EH (cell line): ENCODE results near the gene POLR3C.
"Not testable (repeated sequence)": the region's sequence is repeated elsewhere in the genome, so short reads cannot be mapped to it uniquely, and the experiment has no call there.

Experiments used
- DNase-seq: peaks from one replicate; pipeline ENCODE4 v3.0.0-alpha.2; 2015; ENCODE audit warnings: low read depth

POLR3C gene

DNA sequence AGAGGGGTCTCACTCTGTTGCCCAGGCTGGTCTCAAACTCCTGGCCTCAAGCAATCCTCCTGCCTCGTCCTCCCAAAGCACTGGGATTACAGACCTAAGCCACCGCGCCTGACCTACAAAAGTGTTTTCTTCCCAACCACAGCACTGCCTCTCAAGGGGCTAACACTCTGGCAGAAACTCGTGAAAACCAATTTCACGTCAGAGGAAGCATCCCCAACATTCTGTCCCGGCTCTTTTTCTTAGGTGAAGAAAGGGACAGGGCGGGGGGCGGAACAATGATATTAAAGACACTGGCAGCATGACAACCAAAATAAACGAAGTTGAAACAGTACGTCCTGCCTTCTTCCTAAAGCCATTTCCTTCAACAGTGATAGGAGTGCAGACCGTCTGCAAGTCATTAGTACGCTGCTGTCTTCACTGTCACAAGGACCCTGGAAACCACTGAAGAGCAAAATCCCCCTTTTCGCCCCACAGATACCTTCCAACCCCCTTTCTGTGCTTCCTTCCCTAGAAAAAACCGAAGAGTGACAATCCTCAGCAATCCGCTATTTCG lies 1.1 kb upstream of the POLR3C start:
- not testable (repeated sequence) for DNase-seq

DNA sequence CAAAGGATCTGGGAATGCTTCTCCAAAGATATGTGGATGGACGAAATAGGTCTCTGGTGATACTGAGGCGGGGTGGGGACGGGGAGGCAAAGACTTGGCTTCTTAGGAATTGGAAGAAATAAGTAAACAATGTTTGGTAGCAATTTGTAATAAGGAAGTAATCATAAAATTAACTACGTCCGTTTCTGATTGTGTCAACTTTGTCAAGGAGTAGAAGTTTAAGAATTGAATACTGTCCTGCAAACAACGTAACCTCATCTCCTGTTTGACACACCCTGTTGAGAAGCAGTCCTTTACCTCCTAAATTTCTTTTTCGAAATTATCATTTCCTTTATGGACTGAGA lies 471 bp downstream of the POLR3C start:
- no peak for DNase-seq

DNA sequence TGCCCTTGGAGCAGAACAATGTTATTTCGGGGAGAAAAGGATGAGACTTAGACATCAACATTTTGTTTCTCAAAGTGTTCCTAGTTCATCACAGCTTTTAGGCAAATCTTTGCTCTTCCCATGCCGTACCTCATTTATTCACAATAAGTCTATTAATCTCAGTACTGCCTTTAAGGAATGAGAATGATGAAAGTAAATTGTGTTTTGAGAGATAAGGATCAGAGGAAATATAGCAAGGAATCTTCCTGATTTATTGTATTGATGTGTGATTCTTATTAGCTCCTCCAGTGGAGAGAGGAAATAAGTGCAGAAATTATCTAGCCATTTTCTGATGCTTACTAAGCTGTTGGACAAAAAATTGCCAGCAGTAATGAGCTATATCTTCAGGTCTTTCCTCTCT lies 2.0 kb downstream of the POLR3C start:
- no peak for DNase-seq

DNA sequence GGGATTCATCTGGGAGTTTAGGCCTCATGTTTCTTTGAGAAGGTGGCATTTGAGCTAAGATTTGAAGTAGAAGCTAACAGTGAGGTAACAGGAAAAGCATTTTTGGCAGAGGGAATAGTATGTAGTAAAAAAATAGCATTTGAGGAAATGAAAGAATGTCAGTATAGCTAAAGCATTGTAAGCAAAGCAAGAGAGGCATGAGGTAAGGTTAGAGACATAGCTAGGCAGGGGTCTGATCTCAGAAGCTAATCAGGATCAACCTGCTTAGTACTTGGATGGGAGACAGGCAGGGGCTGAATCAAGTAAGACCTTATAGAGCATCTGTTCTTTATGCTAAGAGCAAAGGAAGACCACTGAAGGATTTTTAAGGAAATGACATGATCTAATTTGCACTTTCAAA lies 4.0 kb downstream of the POLR3C start:
- peak; percentile 27 for DNase-seq

DNA sequence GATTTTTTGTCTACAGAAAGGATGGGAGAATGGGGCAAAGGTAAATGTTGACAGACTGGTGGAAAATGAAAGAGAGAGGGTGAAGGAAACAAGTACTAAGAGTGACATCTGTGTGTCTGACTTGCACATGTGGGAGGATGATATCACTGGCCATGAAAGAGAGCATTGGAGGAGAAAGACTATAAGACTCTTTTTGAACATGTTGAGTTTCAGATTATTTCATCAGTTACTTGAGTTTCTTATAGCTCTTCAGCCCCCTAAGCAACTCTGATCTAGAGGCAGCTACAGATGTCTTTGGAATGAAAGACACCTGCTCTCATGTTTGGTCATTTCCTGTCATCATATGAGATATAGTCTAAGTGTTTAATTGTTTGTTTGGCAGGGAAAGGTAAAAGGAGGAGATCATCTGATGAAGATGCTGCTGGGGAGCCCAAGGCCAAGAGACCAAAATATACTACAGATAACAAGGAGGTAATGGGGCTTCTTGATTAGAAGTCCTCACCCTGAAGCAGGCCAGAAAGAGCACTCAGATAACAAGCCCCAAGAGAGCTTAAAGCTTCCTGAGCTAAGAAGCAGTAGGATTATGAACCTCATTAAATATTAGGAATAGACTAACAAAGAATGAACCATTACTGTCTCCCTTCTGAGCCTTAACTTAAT lies 4.5 kb downstream of the POLR3C start:
- DNase-seq: no peak

DNA sequence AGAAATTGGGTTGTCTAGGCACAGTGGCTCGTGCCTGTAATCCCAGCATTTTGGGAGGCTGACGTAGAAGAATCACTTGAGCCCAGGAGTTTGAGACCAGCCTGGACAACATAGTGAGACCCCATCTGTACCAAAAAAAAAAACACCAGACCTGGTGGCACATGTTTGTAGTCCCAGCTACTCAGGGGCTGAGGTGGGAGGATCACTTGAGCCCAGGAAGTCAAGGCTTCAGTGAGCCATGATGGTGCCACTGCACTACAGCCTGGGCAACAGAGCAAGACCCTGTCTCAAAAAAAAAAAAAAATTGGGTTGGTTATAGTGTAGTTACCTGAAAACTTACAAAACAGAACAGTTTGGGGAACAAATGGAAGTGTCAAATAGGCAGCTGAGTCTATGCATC lies 6.8 kb downstream of the POLR3C start:
- not testable (repeated sequence) for DNase-seq

DNA sequence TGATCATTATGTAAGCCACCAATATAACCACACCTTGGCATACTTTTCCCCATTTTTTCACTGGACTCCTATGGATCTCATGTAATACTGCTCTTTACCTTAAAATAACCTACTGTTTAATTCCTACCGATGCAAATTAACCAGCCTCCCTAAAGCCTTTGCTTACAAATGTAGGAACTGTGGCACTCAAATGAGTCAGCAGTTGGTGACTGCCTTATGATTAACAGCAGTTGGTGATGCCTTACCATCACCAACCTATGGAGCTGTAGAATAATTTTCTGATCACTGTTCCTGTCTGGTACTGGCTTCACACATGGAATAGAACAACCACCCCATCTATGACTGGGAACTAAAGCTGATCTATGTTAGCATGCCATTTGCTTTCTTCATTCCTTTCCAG lies 13.7 kb downstream of the POLR3C start:
- no peak for DNase-seq

DNA sequence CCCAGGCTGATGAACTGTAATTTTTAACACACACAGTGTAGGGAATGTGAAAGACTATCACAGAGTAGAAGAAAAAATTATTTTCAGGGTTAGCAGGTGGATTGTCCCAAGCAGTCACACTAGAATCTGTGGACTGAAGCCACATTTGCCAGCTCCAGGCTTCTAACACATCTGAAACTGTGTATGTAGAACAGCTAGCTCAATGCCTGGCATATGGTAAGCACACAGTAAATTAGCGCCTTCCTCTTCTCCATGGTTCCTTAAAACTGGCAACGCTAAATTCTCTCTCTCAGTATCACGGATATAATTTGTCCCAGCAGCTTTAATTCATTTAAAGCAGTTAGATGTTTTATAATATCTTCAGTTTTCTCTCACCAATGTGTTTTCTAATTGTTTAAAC lies 19.0 kb downstream of the POLR3C start:
- DNase-seq: no peak

DNA sequence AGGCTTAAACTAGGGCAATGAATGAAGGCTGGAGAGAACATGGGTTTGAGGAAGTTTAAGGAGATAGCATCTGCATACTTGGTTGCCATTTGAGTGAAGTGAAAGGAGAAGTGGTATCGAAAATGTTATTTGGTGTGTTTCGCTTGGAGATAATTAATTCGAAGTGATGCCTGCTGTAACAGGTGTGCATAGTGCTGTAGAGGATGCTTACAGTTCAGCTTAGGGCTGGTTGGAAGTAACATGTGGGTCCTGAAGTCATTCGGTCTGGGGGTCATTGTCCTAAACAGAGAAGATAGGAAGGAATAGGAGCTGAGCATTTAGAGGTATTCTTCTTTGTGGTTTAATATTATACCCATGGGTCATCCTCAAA lies 21.1 kb downstream of the POLR3C start:
- no peak for DNase-seq

DNA sequence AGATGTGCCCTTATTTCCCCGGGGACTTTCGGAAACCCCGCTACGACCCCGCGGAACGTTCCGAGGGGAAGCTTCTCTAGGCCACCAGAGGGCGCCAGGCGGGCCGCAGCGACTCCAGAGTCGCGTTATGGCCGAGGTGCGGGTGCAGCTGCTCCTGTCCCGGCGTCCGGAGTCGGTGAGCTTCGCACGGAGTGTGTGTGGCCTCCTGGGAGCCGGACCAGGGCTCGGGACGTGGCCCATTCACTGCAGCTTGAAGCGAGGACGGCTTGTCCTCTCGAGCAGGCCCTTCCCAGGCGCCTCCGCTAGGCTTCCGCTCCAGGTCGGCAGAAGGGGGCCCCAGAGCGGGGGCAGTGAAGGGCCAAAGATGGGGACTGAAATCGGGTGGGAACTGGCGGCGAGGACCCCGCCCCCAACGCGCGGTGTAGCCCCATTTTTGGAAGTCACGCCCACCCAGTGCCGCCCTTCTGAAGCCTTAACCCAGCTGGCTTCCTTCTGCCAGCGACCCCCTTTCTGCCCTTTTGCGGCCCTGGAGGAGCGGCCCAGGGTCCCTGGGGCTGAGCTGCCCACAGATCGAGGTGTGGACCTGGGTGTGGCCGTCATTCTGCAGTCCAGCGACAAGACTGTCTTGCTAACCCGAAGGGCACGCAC lies 21.6 kb downstream of the POLR3C start, which contains the start of gene NUDT17:
NUDT17 (plus strand) TSS at position 117 of the 648 bp plus-strand sequence; CDS start at position 128, 11 bp downstream.
- peak; percentile 80 for DNase-seq

DNA sequence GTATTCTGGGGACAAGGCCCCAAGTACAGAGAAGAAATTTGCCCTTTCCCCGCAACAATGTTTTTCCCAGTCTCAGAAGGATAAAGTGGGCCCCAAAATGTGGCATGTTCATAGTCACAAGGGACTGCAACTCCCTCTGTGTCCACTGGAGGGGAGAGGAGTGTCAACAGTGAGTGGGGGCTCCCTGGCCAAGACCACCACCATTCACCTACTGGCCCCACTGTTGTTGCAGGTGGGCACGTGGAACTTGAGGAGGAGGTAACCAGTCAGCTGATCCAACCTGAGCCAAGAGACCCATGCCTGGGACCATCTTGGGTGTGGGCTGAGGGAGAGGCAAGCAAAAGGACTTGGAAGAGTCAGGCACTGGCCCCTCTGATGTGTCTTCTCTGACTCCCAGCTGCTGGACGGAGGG lies 22.2 kb downstream of the POLR3C start:
- peak; percentile 44 for DNase-seq

DNA sequence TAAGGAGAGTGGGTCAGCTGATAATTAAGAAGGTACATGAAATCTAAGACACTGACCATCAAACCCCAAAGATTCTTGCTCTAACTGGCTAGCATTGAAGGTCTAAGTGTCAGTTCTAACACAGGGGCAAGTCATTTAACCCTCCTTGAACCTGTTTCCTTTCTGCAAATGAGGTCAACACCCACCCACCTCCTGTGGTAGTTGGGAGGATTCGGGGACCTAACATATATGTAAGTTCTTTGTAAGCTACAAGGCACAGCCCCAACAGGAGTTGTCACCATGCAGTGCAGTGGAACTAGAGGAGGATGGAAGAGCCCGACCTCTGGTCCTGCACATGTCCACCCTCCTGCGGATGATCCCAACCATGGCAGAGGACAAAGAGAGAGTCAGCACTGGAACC lies 23.8 kb downstream of the POLR3C start:
- DNase-seq: no peak

DNA sequence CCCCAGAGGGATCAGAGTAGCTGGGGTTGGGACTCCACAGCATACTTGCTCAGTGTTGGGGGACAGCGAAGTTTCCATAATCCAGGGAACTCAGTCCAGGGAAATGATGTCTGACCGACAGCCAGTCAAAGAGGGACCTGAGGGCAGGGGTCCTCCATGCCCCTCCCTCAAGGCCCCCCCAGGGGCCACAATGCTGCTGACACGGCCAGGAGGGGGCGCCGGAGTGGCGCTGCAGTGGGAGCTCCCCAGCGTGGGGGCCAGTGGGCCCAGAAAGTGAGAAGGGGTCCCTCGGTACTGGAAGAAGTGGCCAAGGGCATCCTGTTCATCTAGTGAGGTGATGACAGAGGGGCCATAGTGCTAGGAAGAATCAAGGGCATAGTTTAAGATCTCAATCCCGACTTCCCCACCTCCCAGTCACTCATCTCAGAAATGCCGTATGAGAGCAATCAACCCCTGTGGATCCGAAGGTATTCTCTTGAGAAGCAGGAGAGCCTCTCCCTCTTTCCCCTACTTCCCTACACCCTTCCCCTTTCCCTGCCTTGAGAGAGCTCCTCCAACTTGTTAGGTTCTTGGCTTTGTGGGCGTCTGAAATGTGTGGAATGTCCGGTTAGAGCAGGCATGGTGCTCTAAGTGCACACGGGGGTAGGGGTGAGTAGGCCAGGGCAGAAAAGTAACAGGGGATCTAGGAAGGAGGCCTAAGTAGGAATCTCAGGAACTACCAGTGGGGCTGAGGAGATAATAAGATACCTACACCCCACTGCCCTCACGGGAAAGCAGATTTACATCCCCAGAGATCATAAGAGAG lies 25.6 kb downstream of the POLR3C start:
- peak; percentile 87 for DNase-seq

DNA sequence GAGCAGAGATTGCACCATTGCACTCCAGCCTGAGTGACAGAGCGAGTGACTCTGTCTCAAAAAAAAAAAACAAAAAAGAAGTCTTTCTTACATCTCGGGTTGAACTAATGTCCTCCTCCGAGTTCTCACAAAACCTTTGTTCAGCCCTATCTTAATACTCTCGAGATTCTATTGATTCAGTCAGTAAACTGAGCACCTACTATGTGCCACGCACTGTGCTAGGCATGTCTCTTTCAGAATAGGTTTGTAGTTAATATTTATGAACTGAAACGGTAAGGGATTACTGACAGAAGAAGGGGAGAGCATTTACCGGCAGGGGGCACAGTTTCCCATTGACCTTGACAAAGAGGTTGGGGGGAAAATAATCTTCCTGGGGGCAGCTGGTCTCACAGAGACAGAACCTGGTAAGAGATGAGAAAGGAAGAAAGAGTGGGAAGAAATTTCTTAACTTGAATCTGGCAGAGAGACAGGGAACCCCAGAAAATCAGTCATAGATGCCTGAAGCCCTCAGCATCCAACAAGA lies 31.5 kb downstream of the POLR3C start:
- no peak for DNase-seq

DNA sequence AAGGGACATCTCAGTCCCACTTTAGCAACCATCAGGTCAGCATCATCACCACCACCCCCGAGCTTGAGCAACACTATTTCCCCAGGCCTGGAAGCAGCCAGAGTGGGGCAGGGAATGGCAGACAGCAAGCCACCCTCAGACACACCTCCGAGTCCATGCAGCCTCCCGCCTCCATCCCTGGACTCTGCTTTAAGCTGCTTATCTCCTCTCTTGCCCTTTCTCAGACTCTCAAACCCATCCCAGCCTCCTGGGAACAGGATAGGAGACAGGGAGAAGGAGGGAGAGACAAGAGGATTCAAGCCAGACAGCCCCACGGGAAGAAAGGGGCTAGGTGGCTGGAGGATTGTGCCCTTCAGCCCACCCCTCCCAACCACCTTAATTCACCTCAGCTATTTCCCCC lies 33.2 kb downstream of the POLR3C start:
- no peak for DNase-seq

DNA sequence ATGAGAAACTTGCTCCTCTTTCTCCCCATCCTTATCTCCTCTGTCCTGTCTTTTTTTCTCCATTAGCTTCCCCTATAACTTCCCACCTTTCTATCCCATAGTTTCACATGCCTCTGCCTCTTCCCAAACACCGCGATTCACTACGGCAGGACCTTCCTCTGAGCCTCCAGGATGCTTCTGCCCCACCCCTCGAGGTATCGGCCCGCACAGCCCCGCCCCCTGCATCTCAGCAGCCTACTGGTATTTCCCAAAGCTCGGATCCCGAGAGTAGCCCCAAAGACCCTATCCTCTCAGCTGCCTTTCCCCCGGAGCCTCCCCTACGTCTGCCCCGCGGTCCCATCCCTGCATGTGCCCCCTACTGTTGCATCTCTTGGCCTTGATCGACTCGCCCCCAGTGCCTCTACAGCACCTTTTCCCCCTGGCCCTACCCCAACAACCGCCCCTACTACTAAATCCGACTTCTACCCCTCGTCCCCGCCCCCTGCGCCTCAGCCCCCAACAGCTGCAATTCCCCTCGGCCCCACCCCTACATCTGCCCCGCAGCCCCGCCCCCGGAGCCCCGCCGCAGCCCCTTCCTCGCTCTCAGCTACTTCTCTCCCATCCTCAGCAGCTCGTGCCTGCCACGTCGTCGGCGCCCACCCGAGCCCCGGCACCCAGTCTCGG lies 34.4 kb downstream of the POLR3C start:
- peak; percentile 55 for DNase-seq

DNA sequence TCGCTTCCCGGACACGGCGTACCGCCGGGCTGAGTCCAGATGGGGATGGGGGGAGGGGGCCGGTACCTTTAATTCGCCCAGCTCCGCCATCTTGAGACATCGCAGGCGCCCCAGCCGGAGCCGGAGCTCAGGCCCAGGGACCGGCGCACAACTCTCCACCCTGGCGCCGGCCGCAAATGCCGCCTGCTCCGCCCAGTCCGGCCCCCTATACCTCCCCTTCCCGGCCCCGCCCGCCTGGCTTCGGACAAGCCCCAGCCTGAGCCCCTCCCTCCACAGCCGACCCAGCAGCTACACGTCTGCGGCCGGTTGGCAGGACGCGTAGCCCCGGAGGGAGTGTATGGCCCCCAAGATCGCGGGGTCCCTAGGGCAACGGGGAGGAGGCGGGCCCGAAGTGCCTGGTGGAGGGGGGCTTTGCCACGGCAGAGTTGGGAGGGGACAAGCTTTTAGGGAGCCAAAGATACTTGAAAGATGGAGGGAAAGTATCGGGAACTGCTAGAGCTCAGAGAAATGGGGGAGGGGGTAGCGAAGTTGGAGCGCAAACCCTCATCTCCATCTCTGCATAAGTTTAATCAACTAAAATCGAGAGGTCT lies 35.0 kb downstream of the POLR3C start, which contains the start of gene PIAS3:
PIAS3 (minus strand) TSS at position 181 of the 590 bp plus-strand sequence; CDS start at position 90, 91 bp downstream.
- peak; percentile 95 for DNase-seq

DNA sequence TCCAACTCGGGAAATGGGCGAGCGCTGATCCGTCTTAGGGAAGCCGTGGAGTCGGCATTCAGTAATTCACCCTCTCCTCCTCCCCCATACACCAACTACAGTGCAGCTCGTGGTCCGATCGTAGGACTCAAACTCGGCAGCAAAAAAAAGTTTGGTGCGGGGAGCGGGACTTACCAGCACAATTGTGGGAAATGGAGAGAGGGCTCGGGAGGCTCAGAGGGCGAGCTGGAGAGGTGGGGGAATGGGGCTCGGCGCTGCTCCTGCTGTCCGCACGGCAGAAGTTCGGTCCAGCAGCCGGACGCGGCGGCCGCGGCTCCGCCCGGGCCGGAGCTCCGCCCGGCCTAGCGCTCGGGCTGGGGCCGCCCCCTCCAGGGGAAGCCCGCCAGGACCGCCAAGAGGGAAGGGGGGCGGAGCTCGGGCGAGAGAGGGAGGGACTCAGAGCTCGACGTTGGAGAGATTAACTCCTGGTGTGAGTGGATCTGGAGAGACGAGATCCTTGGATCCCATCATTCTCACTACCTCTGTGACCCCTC lies 35.6 kb downstream of the POLR3C start:
- peak; percentile 91 for DNase-seq

DNA sequence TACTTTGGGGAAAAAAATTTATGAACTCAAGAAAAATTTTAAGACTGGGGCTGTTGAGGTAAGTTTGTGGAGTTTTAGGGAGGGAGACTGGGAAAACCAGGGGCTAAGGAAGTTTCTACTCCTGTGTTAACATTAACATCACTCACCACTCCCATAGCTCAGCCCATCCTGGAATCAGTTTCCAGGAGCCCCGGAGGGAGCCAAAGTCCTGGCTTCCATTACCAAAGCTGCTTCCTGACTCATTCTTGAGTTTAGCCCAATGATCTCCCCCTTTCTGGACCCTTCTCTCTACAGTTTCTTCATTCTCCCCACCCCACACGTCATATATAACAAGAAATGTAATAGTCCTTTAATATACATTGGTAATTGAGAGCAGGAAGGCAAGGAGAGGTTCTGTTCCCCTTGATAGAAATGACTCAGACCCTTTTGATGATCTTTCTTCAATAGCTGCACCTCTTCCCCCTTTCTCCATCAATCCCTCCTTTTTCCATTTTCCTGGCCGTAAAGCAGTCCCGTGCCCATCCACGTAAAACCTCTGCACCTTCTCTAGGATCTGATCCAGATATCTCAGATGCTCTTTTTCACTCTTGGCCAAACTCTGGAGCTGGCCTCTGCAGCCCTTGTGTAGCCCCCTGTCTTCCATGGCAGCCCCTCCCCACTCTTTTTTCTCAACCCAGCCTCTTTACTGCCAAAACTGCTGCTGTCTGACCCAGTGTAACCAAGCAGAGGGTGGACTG lies 39.5 kb downstream of the POLR3C start:
- DNase-seq: no peak

DNA sequence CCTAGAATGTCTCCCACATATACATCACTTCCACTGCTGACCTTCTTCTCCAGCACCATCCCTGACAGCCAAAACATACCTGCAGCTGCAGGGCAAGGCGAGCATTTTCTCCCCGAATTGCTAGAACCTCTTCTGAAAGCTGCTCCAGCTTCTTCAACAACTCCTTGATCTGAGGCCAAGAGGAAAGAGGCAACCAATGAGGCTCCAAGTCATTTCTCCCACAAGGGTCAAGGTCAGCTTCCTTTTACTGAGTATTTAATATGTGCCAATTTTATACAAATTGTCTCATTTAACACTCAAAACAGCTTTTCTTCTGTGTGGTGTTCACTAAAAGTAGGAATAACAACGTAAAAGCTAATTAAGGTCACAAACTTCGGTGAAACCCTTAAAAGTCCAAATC lies 44.2 kb downstream of the POLR3C start:
- DNase-seq: no peak
